ENCODE measurements around the gene SUSD3.

SUSD3 gene

DNA sequence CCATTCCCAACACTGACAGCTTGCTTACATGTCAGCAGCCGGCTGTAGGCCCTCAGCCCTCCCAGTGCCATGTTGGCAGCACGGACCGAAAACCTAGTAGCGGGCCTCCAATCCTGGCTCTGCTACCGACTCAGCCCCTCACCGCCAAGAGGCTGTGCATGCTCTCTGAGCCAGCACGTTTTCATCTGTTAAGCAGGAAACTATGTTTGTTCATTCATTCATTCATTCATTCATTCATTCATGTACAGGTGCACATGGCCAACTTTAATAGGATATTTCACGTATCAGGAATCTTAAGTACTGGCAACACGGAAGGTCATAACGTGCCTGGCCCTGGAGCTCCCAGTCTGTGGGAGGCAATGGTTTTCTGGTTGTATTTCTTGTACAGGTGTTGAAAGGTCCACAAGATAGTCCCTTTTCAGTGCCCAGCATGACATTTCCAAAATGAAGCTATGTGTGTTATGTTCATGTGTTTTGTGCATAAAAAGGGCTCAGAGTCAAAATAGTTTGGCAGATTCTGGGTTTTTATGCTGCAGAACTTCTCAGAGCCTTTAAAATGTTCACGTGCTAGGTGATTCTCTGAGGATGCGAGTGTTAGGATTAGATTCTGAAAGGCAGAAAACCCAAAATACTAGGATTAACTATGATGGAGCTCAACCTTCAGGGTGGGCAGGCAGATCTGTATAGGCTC lies 17.7 kb downstream of the SUSD3 start:
- no peak for DNase-seq (ENCODE audit: low read depth)
- no peak overlapping the region for H3K4me3 ChIP-seq (ENCODE audit: low read depth, low read length)
- TF ChIP-seq MAX (IDR thresholded peaks at IDR 0.05; ENCODE audit: low read depth, low read length), result no peak
- TF ChIP-seq, protein P1, sequence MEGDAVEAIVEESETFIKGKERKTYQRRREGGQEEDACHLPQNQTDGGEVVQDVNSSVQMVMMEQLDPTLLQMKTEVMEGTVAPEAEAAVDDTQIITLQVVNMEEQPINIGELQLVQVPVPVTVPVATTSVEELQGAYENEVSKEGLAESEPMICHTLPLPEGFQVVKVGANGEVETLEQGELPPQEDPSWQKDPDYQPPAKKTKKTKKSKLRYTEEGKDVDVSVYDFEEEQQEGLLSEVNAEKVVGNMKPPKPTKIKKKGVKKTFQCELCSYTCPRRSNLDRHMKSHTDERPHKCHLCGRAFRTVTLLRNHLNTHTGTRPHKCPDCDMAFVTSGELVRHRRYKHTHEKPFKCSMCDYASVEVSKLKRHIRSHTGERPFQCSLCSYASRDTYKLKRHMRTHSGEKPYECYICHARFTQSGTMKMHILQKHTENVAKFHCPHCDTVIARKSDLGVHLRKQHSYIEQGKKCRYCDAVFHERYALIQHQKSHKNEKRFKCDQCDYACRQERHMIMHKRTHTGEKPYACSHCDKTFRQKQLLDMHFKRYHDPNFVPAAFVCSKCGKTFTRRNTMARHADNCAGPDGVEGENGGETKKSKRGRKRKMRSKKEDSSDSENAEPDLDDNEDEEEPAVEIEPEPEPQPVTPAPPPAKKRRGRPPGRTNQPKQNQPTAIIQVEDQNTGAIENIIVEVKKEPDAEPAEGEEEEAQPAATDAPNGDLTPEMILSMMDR (IDR thresholded peaks at IDR 0.05; ENCODE audit: low read depth, low read length), result no peak
- no peak for TF ChIP-seq MYC (IDR thresholded peaks at IDR 0.05; ENCODE audit: low read depth, low read length)
- no peak for TF ChIP-seq POLR2A (IDR thresholded peaks at IDR 0.05; ENCODE audit: extremely low read depth, insufficient read length)

- TF ChIP-seq, protein P1 (IDR thresholded peaks at IDR 0.05; ENCODE audit: low read depth, low read length), result no peak
- no peak for TF ChIP-seq MYC (IDR thresholded peaks at IDR 0.05; ENCODE audit: low read depth, low read length)
- no peak for TF ChIP-seq MAX (IDR thresholded peaks at IDR 0.05; ENCODE audit: low read depth, low read length)
- no peak for TF ChIP-seq POLR2A (IDR thresholded peaks at IDR 0.05; ENCODE audit: extremely low read depth, insufficient read length)
- no peak overlapping the region for H3K4me3 ChIP-seq (ENCODE audit: low read depth, low read length)
- DNase-seq (ENCODE audit: low read depth), result no peak
Measured at GRCh38 chr9:93076792-93077128, 18.3 kb downstream of the SUSD3 start.

- DNase-seq (ENCODE audit: low read depth), result no peak
- no peak overlapping the region for H3K4me3 ChIP-seq (ENCODE audit: low read depth, low read length)
- TF ChIP-seq, protein P1 (IDR thresholded peaks at IDR 0.05; ENCODE audit: low read depth, low read length), result no peak
- TF ChIP-seq POLR2A (IDR thresholded peaks at IDR 0.05; ENCODE audit: extremely low read depth, insufficient read length) (no peak), MYC (IDR thresholded peaks at IDR 0.05; ENCODE audit: low read depth, low read length) (no peak), MAX (IDR thresholded peaks at IDR 0.05; ENCODE audit: low read depth, low read length) (no peak)
Measured at GRCh38 chr9:93077367-93077766, 18.9 kb downstream of the SUSD3 start.

- no peak for DNase-seq (ENCODE audit: low read depth)
- TF ChIP-seq MAX (IDR thresholded peaks at IDR 0.05; ENCODE audit: low read depth, low read length) (no peak), MYC (IDR thresholded peaks at IDR 0.05; ENCODE audit: low read depth, low read length) (no peak), POLR2A (IDR thresholded peaks at IDR 0.05; ENCODE audit: extremely low read depth, insufficient read length) (no peak)
- TF ChIP-seq, protein P1 (IDR thresholded peaks at IDR 0.05; ENCODE audit: low read depth, low read length), result no peak
- H3K4me3 ChIP-seq (ENCODE audit: low read depth, low read length), result no peak overlapping the region
Measured at GRCh38 chr9:93077811-93078210, 19.3 kb downstream of the SUSD3 start.

DNA sequence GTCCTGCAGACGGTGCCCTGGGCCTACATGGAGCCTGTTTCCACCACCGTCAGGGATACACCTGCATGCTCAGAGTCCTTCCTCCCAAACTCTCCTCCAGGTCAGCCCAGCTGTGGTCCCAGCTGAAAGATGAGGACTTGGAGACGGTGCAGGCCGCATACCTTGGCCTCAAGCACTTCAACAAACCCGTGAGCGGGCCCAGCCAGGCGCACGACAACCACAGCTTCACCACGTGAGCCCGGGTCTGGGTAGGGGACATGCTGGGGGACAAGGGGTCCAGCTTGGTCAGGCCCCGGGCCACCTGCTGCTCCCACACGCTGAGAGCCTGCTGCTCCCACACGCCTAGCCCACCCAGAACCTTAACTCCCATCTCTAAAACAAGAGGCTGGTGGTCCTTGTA lies 20.9 kb downstream of the SUSD3 start:
- TF ChIP-seq POLR2A (IDR thresholded peaks at IDR 0.05; ENCODE audit: extremely low read depth, insufficient read length), result no peak
- TF ChIP-seq MYC (IDR thresholded peaks at IDR 0.05; ENCODE audit: low read depth, low read length), result no peak
- TF ChIP-seq, protein P1 (IDR thresholded peaks at IDR 0.05; ENCODE audit: low read depth, low read length), result no peak
- TF ChIP-seq MAX (IDR thresholded peaks at IDR 0.05; ENCODE audit: low read depth, low read length), result no peak
- H3K4me3 ChIP-seq (ENCODE audit: low read depth, low read length), result no peak overlapping the region
- DNase-seq (ENCODE audit: low read depth), result no peak

Data from NB4 (cell line).